GM18499 (cell line): Measurements from ENCODE around the gene INPP5A.
"Not testable (repeated sequence)": the region's sequence is repeated elsewhere in the genome, so short reads cannot be mapped to it uniquely, and the experiment has no call there.

Source experiments
- ATAC-seq: cut with Tn5 transposase; IDR thresholded peaks from one replicate; pipeline ENCODE4 v1.9.1; 2021; ENCODE audit warnings: moderate number of reproducible peaks; ENCODE audit not compliant: insufficient read depth, unreplicated experiment

The INPP5A gene

DNA sequence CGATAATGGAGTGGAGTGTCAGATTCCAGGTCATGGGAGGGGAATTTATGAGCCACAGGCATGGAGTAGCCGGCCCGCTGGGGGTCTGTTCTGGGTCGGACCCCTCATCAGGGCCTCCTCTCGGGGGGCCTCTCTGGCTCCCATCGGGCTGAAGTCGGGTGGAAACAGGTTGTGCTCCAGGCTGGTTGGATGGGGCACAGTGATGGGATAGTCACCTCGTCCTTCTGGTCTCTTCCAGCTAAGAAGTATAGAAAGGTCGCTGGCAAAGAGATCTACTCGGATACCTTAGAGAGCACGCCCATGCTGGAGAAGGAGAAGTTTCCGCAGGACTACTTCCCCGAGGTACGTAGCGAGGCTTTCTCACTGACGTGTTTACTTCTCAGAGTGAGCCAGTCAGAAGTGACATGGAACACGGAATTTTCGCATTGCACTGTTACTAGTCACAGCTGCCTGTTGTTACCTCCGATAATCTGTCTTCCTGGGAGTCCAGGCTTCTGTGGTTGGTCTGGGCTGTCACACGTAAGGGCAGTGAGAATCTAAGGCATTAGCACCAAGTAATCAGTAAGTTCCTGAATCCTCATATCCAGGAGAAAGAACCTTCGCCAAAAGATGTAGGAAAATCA lies 160.1 kb downstream of the INPP5A start:
- no peak for ATAC-seq

DNA sequence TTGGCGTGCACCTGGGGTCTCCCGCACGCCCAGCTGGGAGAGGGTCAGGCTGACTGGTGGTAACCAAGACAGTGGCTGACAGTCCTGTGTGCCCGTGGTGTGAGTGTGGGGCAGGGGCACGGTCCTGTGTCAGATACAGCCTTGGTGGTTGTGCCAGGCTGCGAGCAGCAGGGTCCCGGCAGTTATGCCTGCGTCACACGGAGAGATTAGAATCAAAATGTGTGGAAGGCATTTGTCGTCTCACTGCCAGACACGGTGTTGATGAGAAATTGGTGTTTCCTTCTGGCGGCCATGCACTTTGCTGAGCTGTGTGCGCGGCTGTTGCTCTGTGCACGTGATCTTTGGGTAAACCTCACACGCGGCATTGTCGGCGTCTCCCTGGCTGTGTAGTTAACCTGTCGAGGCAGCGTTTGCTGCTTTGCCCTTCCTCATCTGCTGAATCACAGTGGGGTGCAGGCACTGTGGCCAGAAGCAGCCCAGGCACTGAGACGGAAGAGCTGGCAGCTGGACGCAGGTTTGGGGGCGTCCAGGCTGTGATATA lies 160.7 kb downstream of the INPP5A start:
- no peak for ATAC-seq

DNA sequence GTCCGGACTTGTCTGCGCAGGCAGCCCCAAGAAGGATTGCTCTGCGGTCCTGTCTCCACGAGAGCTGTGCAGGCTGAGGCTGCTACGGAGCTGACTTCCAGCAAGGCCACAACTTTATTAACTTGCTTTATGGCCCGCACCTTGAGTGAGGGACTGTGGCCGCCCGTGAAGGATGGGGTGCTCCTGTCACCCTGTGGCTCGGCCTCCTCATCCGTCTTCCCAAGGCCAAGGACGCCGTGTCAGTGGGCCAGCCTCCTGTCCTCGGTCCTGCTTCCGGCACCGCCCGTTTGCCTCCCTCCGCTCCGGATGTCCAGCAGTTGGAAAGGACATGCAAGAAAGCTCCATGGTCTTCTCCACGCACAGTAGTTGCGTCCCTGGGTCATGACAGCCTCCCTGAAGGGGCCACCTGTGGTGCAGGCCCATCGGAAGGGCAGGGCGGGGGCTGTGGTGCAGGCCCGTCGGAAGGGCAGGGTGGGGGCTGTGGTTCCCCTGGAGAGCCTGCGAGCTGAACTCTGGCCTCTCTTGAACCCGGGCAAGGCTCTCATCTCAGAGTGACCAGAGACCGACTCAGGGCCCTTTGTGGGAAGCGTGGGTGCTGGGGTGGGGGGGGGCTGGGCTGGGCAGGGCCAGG lies 161.3 kb downstream of the INPP5A start:
- ATAC-seq = no peak

DNA sequence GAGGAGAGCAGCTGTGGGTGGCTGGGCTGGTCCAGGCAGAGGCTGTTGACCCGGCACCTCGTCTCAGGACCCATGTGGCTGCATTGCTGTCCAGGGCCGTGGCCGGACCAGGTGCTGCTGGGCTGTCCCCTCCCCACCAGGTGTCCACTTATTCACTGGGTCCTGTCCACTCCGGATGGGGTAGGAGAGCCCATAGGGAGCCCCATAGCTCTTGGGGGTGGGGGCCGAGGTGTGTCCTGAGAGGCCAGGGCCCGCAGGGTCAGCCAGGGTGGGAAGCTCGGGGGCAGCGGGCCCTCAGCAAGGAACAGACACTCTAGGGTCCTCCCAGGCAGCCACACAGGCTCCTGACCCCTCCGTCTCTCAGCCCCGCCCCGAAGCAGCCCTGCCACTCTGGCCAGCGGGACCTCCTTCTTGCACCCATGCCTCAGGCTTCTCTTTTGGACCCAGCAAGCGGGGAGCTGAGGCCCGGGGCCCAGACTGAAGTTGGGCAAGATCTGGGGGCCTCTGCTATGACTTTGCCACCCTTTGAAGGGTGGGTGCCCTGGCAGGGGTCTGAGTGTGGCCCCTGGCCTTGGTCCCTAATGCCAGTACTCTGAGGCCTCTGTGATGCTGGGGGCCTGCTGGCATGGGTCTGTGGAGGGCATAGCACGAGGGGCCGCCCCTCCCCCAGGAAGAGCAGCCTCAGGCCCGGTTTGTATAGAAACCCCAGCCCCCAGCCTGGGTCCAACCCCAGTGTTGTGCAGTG lies 162.0 kb downstream of the INPP5A start:
- ATAC-seq = no peak

DNA sequence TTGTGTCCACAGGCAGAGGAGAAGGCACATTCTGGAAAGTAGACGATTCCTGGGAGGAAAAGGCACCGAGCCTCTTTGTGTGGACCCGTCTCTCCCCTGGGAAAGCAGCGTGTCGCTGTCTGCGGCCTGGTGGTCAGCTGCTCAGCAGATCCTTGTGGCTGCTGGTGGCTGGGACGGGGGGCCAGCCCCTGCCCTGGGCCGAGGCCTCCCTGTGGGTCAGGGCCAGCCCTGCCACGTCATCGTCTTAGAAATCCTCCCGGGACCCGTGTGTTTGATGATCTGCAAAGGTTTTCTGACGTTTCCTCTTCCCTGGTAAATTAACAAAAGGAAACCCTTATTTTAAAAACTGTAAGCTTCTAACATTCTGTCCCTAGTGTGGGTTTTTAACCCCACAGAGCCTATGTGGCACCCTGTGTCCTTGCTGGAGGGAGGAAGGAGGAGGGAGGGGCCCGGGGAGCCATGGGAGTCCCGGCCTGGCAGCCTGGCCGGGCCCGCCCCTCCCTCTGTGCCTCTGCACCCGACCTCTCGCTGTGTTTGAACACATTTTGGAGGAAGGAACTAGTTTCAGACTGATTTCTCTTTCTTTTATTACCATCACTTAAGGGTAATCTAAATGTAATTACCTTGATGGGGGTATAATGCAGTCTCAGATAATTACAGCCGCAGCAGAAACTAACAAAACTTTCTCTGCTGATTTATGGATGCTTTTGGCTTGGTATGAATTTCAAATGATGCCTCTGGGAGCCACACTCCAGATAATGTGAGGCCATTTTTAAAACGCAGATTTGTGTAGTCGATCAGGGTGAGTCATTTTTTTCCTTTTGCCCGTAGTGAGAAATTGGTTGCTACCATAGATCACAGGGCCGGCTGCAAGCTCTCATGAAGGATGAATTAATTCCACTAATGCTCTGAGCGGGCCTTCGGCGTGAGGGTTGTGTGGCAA lies 162.8 kb downstream of the INPP5A start:
- no peak for ATAC-seq

DNA sequence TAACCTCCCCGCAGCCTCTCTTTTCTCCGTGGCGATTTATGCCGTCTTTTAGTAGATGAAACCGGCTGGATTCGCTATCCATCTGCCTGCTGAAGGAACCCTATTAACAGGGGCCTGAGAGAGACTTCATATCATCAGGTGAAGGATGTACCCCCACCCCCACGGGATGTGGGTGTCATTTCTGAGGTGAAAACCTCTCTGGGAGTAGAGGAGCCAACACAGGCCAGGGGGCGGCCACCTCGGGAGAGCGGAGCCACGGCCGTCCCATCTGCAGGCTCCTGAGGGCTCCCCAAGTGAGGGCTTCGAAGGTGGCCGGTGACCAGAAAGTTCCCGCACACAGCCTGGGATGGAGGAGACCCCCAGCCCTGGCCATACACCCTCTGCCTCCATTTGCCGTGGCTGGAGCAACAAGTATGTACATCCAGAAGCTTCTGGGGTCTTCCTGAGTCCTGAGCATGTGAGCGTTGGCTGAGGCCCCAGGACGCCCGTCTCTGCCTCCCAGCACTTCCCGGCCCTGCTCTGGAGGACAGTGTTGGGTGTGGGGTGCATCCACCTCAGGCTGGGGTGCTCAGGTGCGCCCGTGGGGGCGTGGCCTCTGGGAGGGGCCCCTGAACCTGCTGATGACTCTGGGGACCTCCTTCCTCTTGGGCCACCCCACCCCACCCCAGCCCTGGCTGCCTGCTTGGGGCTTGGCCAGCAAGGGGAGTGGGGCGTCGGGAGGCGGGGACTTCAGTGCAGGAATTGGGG lies 163.7 kb downstream of the INPP5A start:
- no peak for ATAC-seq

DNA sequence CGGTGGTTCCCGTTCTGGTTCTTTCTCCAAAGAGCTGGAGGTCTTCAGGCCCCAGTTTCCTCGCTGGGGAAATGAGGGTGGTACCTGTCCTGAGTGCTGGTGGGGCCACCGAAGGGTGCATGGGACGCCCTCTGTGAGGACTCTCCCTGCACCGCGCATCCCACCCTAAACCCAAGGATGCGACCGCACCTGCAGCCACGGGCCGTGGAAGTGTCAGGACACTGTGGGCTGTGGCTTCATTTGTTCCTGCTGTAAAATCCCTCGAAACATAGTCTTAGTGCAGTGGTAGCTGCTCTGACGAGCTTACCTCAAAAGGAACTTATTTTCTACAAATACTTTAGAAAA lies 164.2 kb downstream of the INPP5A start:
- ATAC-seq = no peak

DNA sequence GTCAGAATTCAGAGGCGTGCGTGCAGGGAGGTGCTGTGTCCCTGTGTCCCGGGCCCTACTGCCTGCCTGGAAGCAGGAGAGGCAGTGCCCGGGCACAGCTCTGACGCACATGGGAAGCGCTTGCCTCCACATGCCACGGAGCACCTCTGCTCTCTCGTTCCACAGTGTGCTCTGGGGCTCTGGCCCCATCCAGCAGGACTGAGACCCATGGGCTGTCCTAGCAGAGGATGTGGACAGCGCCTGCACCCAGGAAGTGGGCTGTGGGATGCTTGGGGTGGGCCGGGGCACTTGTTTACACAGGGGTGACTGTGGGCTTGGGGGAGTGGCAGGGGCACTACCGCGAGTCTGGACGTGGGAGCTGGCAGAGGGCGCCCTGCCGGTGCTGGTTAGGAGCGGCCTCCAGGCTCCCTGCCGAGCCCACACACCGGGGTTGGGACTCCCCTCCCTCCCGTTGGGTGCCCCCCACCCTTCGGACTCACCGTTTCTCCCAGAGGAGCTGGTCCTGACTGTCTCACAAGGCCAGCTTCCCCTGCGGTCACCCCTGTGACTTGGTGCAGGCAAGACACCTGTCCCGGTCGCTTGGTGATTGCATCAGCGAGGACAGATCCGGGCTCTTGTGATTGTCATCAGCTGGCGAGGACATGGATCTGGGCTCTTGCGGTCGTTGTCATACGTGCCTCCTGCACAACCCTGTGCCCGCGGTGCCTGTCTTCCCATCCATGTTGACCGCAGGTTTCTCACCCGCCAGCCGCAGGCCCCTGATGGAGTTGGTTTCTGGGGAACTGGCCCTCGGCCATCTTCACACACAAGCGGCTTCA lies 165.2 kb downstream of the INPP5A start:
- no peak for ATAC-seq

DNA sequence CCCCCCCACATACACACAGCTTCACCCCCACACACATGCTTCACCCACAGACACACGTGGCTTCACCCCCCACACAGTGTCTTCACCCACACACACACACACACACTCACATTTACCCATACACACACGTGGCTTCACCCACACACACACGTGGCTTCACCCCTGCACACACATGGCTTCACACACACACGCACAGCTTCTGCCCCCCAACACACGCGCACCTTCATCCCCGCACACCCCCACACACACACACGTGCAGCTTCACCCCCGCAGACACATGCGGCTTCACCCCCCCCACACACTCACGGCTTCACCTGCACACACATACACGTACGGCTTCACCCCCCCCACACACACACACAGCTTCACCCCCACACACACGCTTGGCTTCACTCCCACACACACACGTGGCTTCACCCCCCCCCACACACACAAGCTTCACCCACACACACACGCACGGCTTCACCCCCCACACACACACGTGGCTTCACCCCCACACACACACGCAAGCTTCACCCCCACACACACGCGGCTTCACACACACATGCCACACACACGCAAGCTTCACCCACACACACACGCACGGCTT lies 165.9 kb downstream of the INPP5A start:
- ATAC-seq = no peak

DNA sequence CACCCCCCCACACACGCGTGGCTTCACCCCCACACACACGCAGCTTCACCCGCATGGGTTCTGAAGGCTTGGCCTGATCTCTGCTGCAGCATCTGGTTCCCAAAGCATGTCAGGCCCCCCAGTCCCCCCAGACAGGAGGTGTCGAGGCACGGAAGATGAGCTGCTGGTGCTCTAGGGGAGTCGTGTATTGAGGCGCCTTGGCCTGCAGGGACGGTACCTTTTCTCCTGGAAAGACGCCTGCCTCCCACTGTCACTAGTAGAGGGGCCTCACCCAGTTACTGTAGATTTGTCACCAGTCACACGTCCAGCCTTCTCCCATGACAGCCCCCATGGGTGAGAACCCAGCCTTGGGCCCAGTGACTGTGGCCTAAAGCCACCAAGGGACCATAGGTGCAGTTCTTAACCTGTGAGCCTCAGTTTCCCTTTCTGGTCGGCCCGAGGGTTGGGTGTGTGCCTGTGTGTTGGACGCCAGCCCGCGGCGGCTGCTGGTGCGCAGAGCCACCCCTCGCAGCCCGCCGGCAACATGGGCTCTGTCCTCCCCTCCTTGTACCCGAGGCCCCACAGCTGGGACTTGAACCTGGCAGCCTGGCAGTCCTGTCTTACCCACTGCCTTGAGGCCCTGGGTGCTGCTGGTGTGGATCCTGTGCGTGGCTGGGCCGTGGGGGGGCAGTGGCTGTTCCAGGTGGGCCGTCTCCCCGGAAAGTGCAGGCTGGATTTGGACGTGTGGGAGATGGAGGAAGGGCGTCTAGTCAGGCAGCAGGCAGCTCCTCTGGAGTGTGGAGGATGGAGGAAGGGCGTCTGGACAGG lies 166.6 kb downstream of the INPP5A start:
- no peak for ATAC-seq

DNA sequence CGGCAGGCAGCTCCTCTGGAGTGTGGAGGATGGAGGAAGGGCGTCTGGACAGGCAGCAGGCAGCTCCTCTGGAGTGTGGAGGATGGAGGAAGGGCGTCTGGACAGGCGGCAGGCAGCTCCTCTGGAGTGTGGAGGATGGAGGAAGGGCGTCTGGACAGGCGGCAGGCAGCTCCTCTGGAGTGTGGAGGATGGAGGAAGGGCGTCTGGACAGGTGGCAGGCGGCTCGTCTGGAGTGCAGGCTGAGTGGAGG lies 167.2 kb downstream of the INPP5A start:
- ATAC-seq = not testable (repeated sequence)

DNA sequence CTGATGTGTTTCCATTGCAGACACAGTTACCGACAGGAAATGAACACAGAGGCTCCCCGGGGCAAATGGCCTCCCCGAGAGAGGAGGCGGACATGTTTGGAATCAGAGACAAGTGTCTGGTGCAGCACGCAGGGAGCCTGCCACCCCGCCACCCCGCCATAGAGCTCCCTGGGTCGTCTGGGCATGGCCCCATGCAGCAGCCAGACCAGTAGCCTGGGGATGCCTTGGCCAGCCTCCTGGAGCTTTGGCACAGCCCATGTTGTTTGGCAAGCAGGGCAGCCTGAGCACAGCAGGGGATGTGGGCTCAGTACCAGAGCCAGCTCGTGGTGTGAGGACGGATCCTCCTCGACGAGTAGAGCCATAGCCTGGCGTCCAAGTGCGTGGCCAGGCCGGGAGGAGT lies 167.6 kb downstream of the INPP5A start:
- ATAC-seq = no peak

DNA sequence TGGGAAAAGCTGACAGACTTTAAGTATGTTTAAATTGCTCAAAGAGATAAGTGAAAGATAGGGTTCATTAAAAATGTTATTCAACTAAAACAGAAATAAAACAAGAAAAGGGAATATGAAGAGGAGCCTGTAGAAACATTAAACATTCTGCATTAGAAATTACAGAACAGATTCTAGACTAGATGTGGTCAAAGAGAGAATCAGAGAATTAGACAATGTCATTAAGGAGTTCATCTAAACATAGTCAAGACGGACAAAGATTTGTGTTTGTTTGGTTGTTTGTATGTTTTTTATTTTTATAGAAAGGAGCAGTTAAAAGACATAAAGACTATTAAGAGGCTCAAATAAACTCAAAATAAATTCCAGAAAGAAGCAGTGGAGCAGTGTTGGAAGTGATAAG lies 168.4 kb downstream of the INPP5A start:
- ATAC-seq = no peak

DNA sequence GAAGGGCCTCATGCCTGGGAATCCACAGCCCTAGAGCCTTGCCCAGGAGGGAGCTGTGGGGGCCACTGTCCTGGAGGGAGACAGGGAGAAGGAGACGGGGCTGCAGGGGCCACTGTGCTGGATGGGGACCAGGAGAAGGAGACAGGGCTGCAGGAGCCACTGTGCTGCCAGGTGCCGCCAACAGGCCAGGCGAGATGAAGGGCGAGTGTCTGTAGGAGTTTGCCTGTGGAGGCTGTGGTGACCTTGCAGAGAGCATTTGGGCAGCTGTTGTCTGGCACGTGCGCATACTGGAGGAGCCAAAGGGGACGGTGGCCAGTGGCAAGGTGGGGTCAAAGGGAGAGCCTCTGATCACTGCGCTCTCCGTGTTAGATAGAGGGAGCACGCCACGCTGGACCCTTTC lies 169.1 kb downstream of the INPP5A start:
- ATAC-seq = no peak

DNA sequence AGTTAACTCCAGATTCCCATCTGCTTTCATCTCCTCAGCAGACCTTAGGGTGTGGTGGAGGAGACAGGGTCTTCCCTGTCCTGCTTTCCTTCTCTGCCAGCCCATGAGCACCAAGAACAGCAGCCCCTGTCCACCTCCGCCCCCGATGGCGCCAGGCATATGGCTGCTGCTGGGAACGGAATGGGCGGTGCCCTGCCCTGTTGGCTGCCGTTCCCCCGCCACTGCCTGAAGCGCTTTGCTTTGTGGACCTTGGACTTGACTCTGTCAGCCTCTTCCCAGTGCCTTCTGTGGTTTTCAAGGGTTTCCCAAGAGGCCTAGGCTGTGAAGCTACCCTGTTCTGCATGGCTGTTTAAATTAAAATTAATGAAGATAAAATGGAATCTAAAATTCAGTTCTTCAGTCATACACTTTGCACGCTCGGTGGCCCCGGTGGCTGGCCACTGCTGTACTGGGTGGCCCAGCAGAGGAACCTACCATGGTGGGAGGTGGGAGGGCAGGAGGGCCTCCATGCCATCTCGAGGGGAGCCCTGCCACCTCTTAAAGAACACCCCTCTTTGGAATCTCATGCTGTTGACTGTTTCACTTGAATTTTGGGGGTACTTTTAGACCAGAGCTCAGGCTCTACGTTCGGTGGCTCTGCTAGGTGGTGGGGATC lies 169.7 kb downstream of the INPP5A start:
- no peak for ATAC-seq

DNA sequence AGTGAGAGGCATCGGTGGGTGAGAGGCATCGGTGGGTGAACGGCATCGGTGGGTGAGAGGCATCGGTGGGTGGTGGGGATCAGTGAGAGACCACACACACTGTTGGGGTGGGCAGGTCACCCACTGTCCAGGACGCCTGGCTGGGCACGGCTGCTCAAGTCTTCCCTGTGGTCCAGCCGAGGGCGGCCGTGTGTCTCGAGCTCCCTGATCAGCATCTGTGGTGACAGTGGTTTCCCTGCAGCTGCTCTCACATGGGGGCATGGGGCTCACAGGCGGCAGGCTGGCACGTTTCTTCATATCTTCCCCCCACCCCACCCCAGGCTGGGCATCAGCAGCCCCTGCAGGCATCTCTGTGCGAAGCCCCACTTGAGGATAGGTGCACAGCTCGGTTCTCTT lies 170.2 kb downstream of the INPP5A start:
- no peak for ATAC-seq

DNA sequence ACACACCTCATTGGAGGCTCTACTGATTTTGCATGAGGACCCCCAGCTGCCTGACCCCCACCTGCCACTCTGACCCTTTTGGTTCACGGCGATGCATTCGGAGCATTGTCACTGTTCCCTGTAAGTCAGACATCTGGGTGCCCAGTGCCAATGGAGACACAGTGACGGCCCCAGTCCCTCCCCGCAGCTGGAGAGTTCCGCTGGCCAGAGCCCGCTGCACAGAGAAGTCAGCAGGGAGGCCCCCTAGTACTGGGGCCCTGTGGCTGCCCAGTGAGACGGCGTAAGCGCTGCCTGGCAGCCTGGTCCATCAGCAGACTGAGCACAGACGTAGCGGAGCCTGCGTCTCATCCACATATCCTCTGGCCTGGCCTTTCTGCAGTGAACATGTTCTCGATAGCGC lies 170.9 kb downstream of the INPP5A start:
- ATAC-seq = no peak

DNA sequence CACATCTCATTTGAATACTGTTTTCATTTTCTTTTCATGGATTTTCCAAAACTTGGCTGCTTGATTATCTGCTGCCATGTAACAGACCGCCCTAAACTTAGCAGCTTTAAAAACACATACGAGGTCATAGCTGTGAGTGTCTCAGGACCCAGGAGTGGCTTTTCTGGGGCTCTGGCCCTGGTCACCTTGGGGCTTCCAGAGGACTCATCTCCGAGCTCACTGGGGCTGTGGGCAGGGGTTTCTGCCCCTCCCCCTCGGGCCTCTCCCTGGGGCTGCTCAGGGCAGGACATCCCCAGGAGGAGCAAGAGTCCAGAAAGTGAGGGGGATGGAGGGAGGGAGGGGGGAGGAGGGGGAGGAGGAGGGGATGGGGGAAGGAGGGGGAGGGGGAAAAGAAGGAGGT lies 171.3 kb downstream of the INPP5A start:
- ATAC-seq = no peak
